Umbilical cord (tissue), 2 donors: ENCODE measurements around the gene SYNJ1. TPM values are rescaled to one million over a fixed set of nuclear protein-coding genes. Genes with fewer than 3 reads are reported as not detected.
"Not testable (repeated sequence)": the region's sequence is repeated elsewhere in the genome, so short reads cannot be mapped to it uniquely, and the experiment has no call there.

Source experiments
- DNase-seq: peaks from one replicate; pipeline ENCODE4 v3.0.0-alpha.2; 2015; ENCODE audit warnings: low spot score
- total RNA-seq: library from RNA; depleted of rRNA; stranded (reverse); fragments of >200 nt; gene quantifications from one replicate; pipeline ENCODE4 v1.2.3, GENCODE V29; 2014; ENCODE audit warnings: low replicate concordance; ENCODE audit not compliant: insufficient read depth

The SYNJ1 gene
- total RNA-seq, 1 donor from 2014 or later: 2.9 TPM

GRCh38 chr21:32612075-32612998 is 115.5 kb downstream of the SYNJ1 start, which contains the start of gene CFAP298:
TSS of gene CFAP298 (minus strand) at chr21:32612377. CDS start at chr21:32612243, 134 bp downstream.
- DNase-seq: peak; percentile 96

DNA sequence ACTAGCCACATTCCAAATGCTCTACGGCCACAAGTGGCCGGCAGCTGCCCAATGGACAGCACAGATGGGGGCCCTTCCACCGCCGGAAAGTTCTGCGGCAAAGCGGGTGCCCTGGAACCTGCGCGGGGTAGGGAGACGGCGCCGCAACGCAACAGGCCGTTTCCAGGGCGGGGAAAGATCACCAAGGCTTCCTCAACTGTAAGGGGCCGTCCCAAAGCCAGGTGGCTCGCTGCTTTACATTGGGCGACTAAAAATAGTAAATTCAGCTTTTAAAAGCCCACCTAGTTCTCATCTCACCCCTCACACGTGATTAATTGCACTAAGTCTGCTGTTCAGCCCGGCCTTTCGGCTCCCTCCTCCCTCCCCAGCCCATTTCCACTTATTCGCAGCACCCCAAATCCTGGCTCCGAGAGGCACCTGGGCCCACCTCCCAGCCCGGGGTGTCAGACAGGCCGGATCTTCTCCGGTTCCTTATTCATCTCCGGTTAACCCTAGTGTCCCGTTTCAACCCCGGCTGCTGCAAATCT is 116.3 kb downstream of the SYNJ1 start:
- DNase-seq: no peak

- DNase-seq: not testable (repeated sequence)
These were observed 116.9 kb downstream of the SYNJ1 start for GRCh38 chr21:32610940-32611339.

GRCh38 chr21:32608851-32609250 is 119.0 kb downstream of the SYNJ1 start:
- DNase-seq: no peak

- no peak for DNase-seq
These were observed 122.3 kb downstream of the SYNJ1 start for GRCh38 chr21:32605469-32605868.

- no peak for DNase-seq
These were observed 123.3 kb downstream of the SYNJ1 start for GRCh38 chr21:32604464-32604863.

- DNase-seq: no peak
These were observed 124.7 kb downstream of the SYNJ1 start for GRCh38 chr21:32603131-32603530.

DNA sequence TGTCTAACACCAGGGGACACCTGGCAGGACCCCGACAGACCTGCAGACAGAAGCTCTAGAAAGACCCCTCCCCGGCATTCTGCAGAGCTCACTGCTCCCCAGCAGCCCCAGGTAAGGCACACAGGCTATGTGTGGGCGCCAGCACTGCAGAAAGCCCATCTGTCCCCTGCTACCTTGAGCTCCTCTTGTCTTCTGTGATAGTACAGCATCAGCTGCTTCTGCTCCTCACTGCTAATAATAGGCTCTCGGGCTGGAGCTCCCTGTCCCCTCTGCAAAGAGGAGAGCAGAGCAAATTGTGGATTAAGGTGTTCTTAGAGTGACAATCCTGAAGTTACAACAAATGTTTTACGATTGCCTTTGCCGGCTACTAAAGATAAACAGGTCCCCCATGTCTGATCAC is 125.7 kb downstream of the SYNJ1 start:
- DNase-seq: no peak

- no peak for DNase-seq
These were observed 128.3 kb downstream of the SYNJ1 start for GRCh38 chr21:32599526-32599925.

GRCh38 chr21:32599091-32599490 is 128.7 kb downstream of the SYNJ1 start:
- no peak for DNase-seq

- DNase-seq: no peak
These were observed 130.6 kb downstream of the SYNJ1 start for GRCh38 chr21:32597205-32597604.

GRCh38 chr21:32595431-32595830 is 132.4 kb downstream of the SYNJ1 start:
- DNase-seq: no peak

GRCh38 chr21:32593690-32594089 is 134.1 kb downstream of the SYNJ1 start:
- no peak for DNase-seq

GRCh38 chr21:32592929-32593502 is 134.8 kb downstream of the SYNJ1 start:
- no peak for DNase-seq

GRCh38 chr21:32590130-32590529 is 137.7 kb downstream of the SYNJ1 start:
- DNase-seq: no peak

GRCh38 chr21:32587651-32588050 is 140.2 kb downstream of the SYNJ1 start:
- no peak for DNase-seq

DNA sequence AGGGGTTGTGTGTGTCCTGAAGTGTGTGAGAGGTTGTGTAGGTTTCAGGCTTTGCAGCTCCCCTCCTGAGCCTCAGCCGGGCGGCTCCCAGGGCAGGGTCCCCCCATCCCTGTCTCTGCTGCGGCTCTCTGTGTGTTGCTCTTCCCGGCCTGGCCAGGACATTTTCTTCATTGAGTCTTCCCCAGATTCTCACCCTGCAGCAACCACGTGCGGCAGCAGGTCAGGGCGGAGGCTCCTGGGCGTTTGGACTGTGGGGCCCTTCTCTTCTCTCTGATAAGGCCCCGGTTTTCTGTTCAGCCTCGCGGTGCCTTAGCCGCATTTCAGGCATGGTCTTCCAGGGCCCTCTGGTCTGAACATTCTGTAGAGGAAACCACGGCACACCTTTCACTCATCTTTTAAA is 140.7 kb downstream of the SYNJ1 start:
- DNase-seq: no peak

- DNase-seq: no peak
These were observed 141.8 kb downstream of the SYNJ1 start for GRCh38 chr21:32585970-32586369.

- no peak for DNase-seq
These were observed 142.6 kb downstream of the SYNJ1 start, which contains the start of gene TCP10L for GRCh38 chr21:32585042-32585710. TSS of gene TCP10L (minus strand) at chr21:32585523. CDS start at chr21:32584304, 1,219 bp downstream.

- DNase-seq: no peak
These were observed 143.3 kb downstream of the SYNJ1 start for GRCh38 chr21:32584472-32584871.

DNA sequence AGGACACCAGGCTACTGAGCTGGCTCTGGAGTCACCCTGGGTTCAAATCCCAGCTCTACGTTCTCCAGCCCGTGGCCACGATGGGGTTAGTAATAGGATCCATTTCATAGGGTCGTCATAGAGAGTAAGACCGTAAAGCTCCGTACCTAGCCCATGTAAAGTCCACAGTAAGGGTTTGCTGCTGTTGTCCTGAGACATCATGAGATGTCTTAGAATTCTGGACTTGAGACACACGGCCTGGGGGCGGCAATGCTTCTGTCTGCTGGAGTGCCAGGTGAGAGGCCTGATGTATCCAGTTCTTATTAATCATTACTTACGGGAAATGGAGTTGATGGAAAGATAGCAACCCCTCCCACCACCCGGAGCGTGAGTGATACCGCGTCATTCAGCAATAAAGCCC is 146.1 kb downstream of the SYNJ1 start:
- no peak for DNase-seq

DNA sequence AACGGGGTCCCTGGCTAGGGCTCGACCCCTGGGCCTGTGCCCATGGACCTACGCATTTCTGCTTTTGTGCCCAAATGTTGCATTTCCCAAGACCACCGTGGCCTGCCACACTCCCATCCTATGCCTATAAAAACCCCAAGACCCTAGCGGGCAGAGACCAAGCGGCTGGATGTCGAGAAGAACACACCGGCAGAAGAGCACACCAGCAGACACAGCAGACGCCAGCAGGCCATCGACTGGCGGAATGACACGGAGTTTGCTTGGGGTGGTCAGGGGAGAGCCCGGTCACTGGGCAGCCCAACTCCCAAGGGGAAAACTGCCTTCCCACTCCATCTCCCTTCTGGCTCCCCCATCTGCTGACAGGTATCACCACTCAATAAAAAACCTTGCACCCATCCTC is 146.9 kb downstream of the SYNJ1 start:
- DNase-seq: no peak
